Endothelial cell of umbilical vein (primary cell): ENCODE data around the gene TEKTIP1. TPM values are rescaled to one million over a fixed set of nuclear protein-coding genes. Genes with fewer than 3 reads are reported as not detected.

Source experiments
- BruUV-seq: library from RNA; stranded (reverse); fragments of 400-500 nt; replicated peaks from 2 replicates; lab custom pipeline; 2021; lab: Mats Ljungman, UMichigan
- CTCF ChIA-PET: fragments of 300-600, 350-600 bp; sonication (Branson Sonifier 250); formaldehyde crosslinking; loops from one replicate; lab custom pipeline; 2021; ENCODE audit warnings: antibody characterized with exemption, inconsistent platforms; lab: Charles Lee
- POLR2A ChIA-PET: fragments of 300-600, 350-600 bp; sonication (Branson Sonifier 250); formaldehyde crosslinking; loops from one replicate; lab custom pipeline; 2021; ENCODE audit warnings: antibody characterized with exemption, inconsistent platforms; lab: Charles Lee
- DNase-seq: peaks from one replicate; pipeline ENCODE4 v3.0.0-alpha.2; 2011; ENCODE audit warnings: low read depth, low spot score
- FAIRE-seq: peaks from 2 replicates; lab custom pipeline; 2011; peaks lifted over from hg19 to GRCh38; lab: Jason Lieb, UNC
- H2AFZ ChIP-seq: 2 replicates; pipeline ENCODE4 v1.6.0; 2012; ENCODE audit warnings: low read depth, low read length, control low read depth, inconsistent platforms
- H3K27ac ChIP-seq: 2 replicates; pipeline ENCODE4 v1.5.1; 2011; ENCODE audit warnings: low read depth, mild to moderate bottlenecking, control low read depth, low read length, moderate library complexity; ENCODE audit not compliant: insufficient read depth
- H3K27me3 ChIP-seq, 2 experiments: 2 replicates each; pipeline versions ENCODE4 v1.6.0 to v1.6.1; 2011; ENCODE audit warnings: low read length in 2 of 2, mixed read lengths in 1 of 2; ENCODE audit not compliant: control insufficient read depth in 2 of 2, insufficient read depth in 2 of 2
- H3K36me3 ChIP-seq, 2 experiments: 2 replicates in 1 of 2; 3 replicates in 1 of 2; pipeline ENCODE4 v1.5.1; 2011; ENCODE audit warnings: low read length in 2 of 2, mild to moderate bottlenecking in 1 of 2, moderate library complexity in 1 of 2; ENCODE audit not compliant: control insufficient read depth in 2 of 2, insufficient read depth in 2 of 2; ENCODE audit errors: extremely low read depth in 1 of 2
- H3K4me1 ChIP-seq: 3 replicates; pipeline ENCODE4 v1.5.1; 2011; ENCODE audit warnings: mild to moderate bottlenecking, low read length; ENCODE audit not compliant: control insufficient read depth, insufficient read depth; ENCODE audit errors: extremely low read depth
- H3K4me2 ChIP-seq: 2 replicates; pipeline ENCODE4 v1.6.1; 2011; ENCODE audit warnings: low read length, control low read depth, mixed read lengths; ENCODE audit not compliant: insufficient read depth
- H3K4me3 ChIP-seq, 3 experiments: fragments of 200-600 bp in 1 of 3; sonication (generic), shearing (Covaris generic) in 1 of 3; replicated peaks in 1 of 3; 2 replicates each; pipeline ENCODE4 v1.5.1; 2011 to 2016; ENCODE audit warnings: control low read depth in 3 of 3, low read length in 3 of 3, mild to moderate bottlenecking in 2 of 3, inconsistent platforms in 1 of 3, low read depth in 1 of 3, moderate library complexity in 1 of 3; ENCODE audit not compliant: insufficient read depth in 1 of 3
- H3K79me2 ChIP-seq: 2 replicates; pipeline ENCODE4 v1.6.0; 2012; ENCODE audit warnings: low read length, inconsistent platforms; ENCODE audit not compliant: control insufficient read depth, insufficient read depth
- H3K9ac ChIP-seq: replicated peaks from 2 replicates; pipeline ENCODE3; 2011; ENCODE audit warnings: low read length, control low read depth; ENCODE audit not compliant: insufficient read depth; ENCODE audit errors: extremely low read depth
- H3K9me1 ChIP-seq: replicated peaks from 3 replicates; pipeline ENCODE4 v1.6.0; 2011; ENCODE audit warnings: mild to moderate bottlenecking, low read length; ENCODE audit not compliant: control insufficient read depth, insufficient read depth; ENCODE audit errors: extremely low read depth
- H3K9me3 ChIP-seq: replicated peaks from 2 replicates; pipeline ENCODE4 v1.5.1; 2012; ENCODE audit warnings: low read length, inconsistent platforms; ENCODE audit not compliant: control insufficient read depth, insufficient read depth
- H4K20me1 ChIP-seq: replicated peaks from 2 replicates; pipeline ENCODE3; 2011; ENCODE audit warnings: mild to moderate bottlenecking, low read length; ENCODE audit not compliant: control insufficient read depth, insufficient read depth; ENCODE audit errors: extremely low read depth
- CTCF ChIP-seq, 2 donors: IDR thresholded peaks; 1 replicate in 1 of 2; 2 replicates in 1 of 2; pipeline ENCODE4 v1.5.1; 2011; ENCODE audit warnings: low read length in 2 of 2, mild to moderate bottlenecking in 2 of 2, moderate library complexity in 2 of 2, control low read depth in 1 of 2, inconsistent platforms in 1 of 2, low read depth in 1 of 2; ENCODE audit not compliant: insufficient read depth in 1 of 2; ENCODE audit errors: extremely low read depth in 1 of 2
- EZH2 ChIP-seq: IDR thresholded peaks from 2 replicates; pipeline ENCODE4 v1.6.1; 2012; ENCODE audit warnings: borderline replicate concordance, low read depth, mild to moderate bottlenecking, moderate library complexity, low read length, inconsistent platforms; ENCODE audit not compliant: severe bottlenecking
- FOS ChIP-seq: IDR thresholded peaks from 2 replicates; pipeline ENCODE4 v1.6.1; 2011; ENCODE audit warnings: mild to moderate bottlenecking, low read length, moderate library complexity, borderline replicate concordance; ENCODE audit not compliant: insufficient read depth
- GATA2 ChIP-seq: IDR thresholded peaks from 2 replicates; pipeline ENCODE4 v1.7.0; 2011; ENCODE audit warnings: low read depth, mild to moderate bottlenecking, moderate library complexity, mixed read lengths, low read length; ENCODE audit not compliant: insufficient read length, insufficient read depth
- JUN ChIP-seq: IDR thresholded peaks from 2 replicates; pipeline ENCODE4 v1.6.1; 2011; ENCODE audit warnings: borderline replicate concordance, low read depth; ENCODE audit not compliant: insufficient read length, insufficient read depth
- MAX ChIP-seq: IDR thresholded peaks from 2 replicates; pipeline ENCODE4 v1.6.1; 2011; ENCODE audit not compliant: insufficient read depth, insufficient read length
- POLR2A ChIP-seq: IDR thresholded peaks from 2 replicates; pipeline ENCODE4 v1.6.1; 2012; ENCODE audit warnings: low read depth, mild to moderate bottlenecking, control low read depth, low read length
- POLR2AphosphoS5 ChIP-seq: IDR thresholded peaks from 2 replicates; pipeline ENCODE4 v1.6.1; 2012; ENCODE audit warnings: low read depth, mild to moderate bottlenecking, control low read depth, low read length, moderate library complexity; ENCODE audit not compliant: insufficient read depth
- dilution Hi-C: fragments of 300-500 bp; cut with MboI; formaldehyde crosslinking; loops from one replicate; pipeline ENCODE4 v1.15.0; 2019; ENCODE audit warnings: low sequenced_read_pairs; ENCODE audit not compliant: extremely low pct_ligation_motif_present
- intact Hi-C: fragments of 100-400 bp; cut with micrococcal nuclease; formaldehyde crosslinking; loops from one replicate; pipeline ENCODE4 v1.10.0; 2022
- polyA plus RNA-seq, 4 experiments: library from polyadenylated mRNA; depleted of rRNA in 3 of 4; stranded (reverse) in 3 of 4; unstranded in 1 of 4; fragments of >200 nt; gene quantifications; 2 replicates each; pipeline versions ENCODE4 v1.2.1 to v1.2.3, GENCODE V29; 2011 to 2012; ENCODE audit warnings: missing spikeins in 1 of 4
- total RNA-seq: library from RNA; stranded (reverse); gene quantifications from 2 replicates; pipeline ENCODE4 v1.2.3, GENCODE V29; 2021

TEKTIP1 gene
- total and polyA plus RNA-seq, 2 donors (not counting 3 experiments of a cell fraction or from before 2014, with no cell fraction given) = 0.73 TPM; not detected in 1

GRCh38 chr19:3528080-3528479, 10.9 kb upstream of the TEKTIP1 start:
- H3K4me1 ChIP-seq = no peaks in the 10 kb centered on the region
- H3K4me2 ChIP-seq = no peak overlapping the region
- FAIRE-seq (no peak), DNase-seq (no peak)
- H3K79me2 ChIP-seq = no peaks in the 10 kb centered on the region
- ChIA-PET CTCF (interaction anchor here (0.9 kb wide), 1 partner anchor 17 kb away, joined by 3 read pairs; no protein-coding TSS in a partner anchor), POLR2A (no interaction called here)
- no TSS peak for BruUV-seq
- no peak overlapping the region for H3K4me3 ChIP-seq
- no peak for TF ChIP-seq POLR2A
- no peak for TF ChIP-seq EZH2
- TF ChIP-seq MAX = no peak
- no peak for TF ChIP-seq POLR2AphosphoS5
- no peak for TF ChIP-seq FOS
- TF ChIP-seq JUN = no peak
- TF ChIP-seq GATA2 = no peak
- no peak for TF ChIP-seq CTCF (IDR thresholded peaks at IDR 0.05; ENCODE audit: extremely low read depth in 1 of 2, insufficient read depth in 1 of 2, low read depth in 1 of 2, low read length in 2 of 2)
- H3K27me3 ChIP-seq = no peaks in the 10 kb centered on the region
- H3K36me3 ChIP-seq = peaks cover 9 to 59% of the 10 kb centered on the region in 2 experiments
- H3K9ac ChIP-seq = no peak overlapping the region
- H3K9me1 ChIP-seq = no peaks in the 10 kb centered on the region
- no peak overlapping the region for H2AFZ ChIP-seq
- intact Hi-C loops = no loop called here
- dilution Hi-C loops = no loop called here
- H3K9me3 ChIP-seq = no peaks in the 10 kb centered on the region
- H3K27ac ChIP-seq = no peak overlapping the region
- no peaks in the 10 kb centered on the region for H4K20me1 ChIP-seq
